GM12878 (cell line): ENCODE results near the gene ADAM10.

Experiments
- EP300 ChIP-seq, 2 experiments: fragments of 150-350 bp in 1 of 2; IDR thresholded peaks; 2 replicates each; pipeline ENCODE4 v1.6.1; 2011 to 2012; ENCODE audit warnings: low read depth in 2 of 2, low read length in 2 of 2, borderline replicate concordance in 1 of 2, improper control_type of control experiment in 1 of 2, inconsistent platforms in 1 of 2; ENCODE audit not compliant: control insufficient read depth in 1 of 2
- GABPA ChIP-seq: IDR thresholded peaks from 2 replicates; pipeline ENCODE4 v1.6.1; 2014; ENCODE audit warnings: antibody characterized with exemption, low read depth, mild to moderate bottlenecking, inconsistent platforms
- MYB ChIP-seq: fragments of 150-350 bp; IDR thresholded peaks from 2 replicates; pipeline ENCODE4 v1.6.1; 2014; ENCODE audit warnings: mild to moderate bottlenecking, low read depth, low read length, borderline replicate concordance
- TF ChIP-seq, protein P1 (sequence below), 3 experiments: IDR thresholded peaks in 2 of 3; conservative IDR thresholded peaks in 1 of 3; 2 replicates each; pipeline ENCODE4 v1.5.1; 2011; ENCODE audit warnings: low read depth in 3 of 3, low read length in 3 of 3, mild to moderate bottlenecking in 3 of 3, control low read depth in 2 of 3, moderate library complexity in 2 of 3, inconsistent platforms in 1 of 3, mixed read lengths in 1 of 3; ENCODE audit not compliant: control insufficient read depth in 2 of 3, insufficient read depth in 1 of 3; ENCODE audit errors: extremely low read depth in 1 of 3
- TF ChIP-seq, protein P2 (sequence below): fragments of 450-650 bp; IDR thresholded peaks from 2 replicates; pipeline ENCODE4 v1.6.1; 2017; ENCODE audit warnings: mild to moderate bottlenecking, moderate library complexity
- TF ChIP-seq, protein P3 (sequence below): IDR thresholded peaks from 2 replicates; pipeline ENCODE4 v1.6.1; 2012; ENCODE audit warnings: low read depth, low read length, improper control_type of control experiment

DNA sequence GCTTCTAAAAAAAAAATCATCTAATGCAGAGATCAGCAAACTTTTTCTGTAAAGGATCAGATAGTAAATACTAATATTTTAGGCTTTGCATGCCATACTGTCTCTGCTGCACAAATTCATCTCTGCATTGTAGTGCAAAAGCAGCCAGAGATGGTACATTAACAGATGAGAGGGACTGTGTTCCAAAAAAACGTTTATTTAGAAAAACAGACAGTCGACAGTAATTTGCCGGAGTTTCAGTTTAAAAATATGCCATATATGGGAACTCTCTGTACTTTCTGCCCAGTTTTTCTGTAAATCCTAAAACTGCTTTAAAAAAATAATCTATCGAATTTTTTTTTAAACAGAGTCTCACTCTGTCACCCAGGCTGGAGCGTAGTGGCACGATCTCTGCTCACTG, 35.8 kb upstream of the ADAM10 start:
- TF ChIP-seq, protein P1, sequence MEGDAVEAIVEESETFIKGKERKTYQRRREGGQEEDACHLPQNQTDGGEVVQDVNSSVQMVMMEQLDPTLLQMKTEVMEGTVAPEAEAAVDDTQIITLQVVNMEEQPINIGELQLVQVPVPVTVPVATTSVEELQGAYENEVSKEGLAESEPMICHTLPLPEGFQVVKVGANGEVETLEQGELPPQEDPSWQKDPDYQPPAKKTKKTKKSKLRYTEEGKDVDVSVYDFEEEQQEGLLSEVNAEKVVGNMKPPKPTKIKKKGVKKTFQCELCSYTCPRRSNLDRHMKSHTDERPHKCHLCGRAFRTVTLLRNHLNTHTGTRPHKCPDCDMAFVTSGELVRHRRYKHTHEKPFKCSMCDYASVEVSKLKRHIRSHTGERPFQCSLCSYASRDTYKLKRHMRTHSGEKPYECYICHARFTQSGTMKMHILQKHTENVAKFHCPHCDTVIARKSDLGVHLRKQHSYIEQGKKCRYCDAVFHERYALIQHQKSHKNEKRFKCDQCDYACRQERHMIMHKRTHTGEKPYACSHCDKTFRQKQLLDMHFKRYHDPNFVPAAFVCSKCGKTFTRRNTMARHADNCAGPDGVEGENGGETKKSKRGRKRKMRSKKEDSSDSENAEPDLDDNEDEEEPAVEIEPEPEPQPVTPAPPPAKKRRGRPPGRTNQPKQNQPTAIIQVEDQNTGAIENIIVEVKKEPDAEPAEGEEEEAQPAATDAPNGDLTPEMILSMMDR (IDR thresholded peaks at IDR 0.05 in 2 of 3, conservative IDR thresholded peaks at IDR 0.05 in 1 of 3; ENCODE audit: control insufficient read depth in 2 of 3, extremely low read depth in 1 of 3, insufficient read depth in 1 of 3, low read depth in 3 of 3, low read length in 3 of 3) = no peak
- TF ChIP-seq EP300 (IDR thresholded peaks at IDR 0.05; ENCODE audit: borderline replicate concordance in 1 of 2, control insufficient read depth in 1 of 2, low read depth in 2 of 2, low read length in 2 of 2) (no peak), MYB (no peak), GABPA (no peak)
- TF ChIP-seq, protein P2, sequence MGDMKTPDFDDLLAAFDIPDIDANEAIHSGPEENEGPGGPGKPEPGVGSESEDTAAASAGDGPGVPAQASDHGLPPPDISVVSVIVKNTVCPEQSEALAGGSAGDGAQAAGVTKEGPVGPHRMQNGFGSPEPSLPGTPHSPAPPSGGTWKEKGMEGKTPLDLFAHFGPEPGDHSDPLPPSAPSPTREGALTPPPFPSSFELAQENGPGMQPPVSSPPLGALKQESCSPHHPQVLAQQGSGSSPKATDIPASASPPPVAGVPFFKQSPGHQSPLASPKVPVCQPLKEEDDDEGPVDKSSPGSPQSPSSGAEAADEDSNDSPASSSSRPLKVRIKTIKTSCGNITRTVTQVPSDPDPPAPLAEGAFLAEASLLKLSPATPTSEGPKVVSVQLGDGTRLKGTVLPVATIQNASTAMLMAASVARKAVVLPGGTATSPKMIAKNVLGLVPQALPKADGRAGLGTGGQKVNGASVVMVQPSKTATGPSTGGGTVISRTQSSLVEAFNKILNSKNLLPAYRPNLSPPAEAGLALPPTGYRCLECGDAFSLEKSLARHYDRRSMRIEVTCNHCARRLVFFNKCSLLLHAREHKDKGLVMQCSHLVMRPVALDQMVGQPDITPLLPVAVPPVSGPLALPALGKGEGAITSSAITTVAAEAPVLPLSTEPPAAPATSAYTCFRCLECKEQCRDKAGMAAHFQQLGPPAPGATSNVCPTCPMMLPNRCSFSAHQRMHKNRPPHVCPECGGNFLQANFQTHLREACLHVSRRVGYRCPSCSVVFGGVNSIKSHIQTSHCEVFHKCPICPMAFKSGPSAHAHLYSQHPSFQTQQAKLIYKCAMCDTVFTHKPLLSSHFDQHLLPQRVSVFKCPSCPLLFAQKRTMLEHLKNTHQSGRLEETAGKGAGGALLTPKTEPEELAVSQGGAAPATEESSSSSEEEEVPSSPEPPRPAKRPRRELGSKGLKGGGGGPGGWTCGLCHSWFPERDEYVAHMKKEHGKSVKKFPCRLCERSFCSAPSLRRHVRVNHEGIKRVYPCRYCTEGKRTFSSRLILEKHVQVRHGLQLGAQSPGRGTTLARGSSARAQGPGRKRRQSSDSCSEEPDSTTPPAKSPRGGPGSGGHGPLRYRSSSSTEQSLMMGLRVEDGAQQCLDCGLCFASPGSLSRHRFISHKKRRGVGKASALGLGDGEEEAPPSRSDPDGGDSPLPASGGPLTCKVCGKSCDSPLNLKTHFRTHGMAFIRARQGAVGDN = no peak
- TF ChIP-seq, protein P3, sequence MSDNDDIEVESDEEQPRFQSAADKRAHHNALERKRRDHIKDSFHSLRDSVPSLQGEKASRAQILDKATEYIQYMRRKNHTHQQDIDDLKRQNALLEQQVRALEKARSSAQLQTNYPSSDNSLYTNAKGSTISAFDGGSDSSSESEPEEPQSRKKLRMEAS = no peak
